CD4-positive, alpha-beta T cell treated with Interleukin-15 for 4 hours (primary cell): Measurements from ENCODE around the gene KLHL14.

Experiments
- DNase-seq: peaks from one replicate; pipeline ENCODE4 v3.0.0-alpha.2; 2020; ENCODE audit warnings: low spot score

Gene KLHL14

GRCh38 chr18:32637226-32637625 is 135.6 kb downstream of the KLHL14 start:
- DNase-seq = no peak

DNA sequence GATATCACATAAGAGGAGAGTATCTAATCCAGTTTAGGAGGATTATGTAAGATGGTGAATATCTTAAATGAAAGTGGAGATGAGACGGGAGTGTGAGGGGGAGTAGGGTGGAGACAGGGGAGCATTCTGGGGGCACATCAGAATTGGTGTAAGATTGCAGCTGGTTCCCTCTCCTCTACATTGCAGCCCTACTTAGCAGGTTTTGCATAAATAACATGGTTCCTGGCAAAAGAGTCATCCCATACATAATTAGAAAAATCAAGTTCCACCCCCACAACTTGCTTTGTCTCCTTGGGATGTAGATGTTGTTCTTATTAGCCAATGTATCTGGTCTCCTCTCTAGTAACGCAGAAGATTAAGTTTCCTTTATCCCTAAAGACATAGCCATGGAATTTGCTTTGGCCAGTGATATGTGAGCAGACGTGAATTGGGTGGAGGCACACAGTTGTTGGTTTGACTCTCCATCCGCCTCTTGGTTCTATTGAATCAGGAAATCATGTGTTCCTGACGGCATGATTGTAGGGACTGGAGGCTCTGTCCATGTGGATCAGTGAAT is 137.9 kb downstream of the KLHL14 start:
- DNase-seq = no peak

- DNase-seq = no peak
Observed at GRCh38 chr18:32629981-32630700, 142.7 kb downstream of the KLHL14 start.

DNA sequence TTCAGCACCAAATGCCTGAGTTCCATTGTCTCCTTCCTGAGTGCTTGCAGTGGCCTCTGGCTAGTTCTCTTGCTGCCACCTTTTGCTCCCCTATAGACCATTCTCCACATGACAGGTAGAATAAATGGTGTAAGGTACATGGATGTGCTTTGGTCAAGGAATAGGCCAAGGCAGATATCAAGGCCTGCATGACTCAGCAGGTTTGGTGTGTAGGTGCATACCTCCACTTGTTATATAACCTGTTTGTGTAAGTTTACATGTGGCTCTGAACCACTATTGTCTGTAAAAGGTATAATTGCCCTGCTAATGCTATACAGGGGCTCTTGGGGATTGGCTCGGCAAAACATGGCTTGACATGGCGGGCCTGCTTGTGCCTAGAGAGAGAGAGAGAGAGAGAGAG is 143.5 kb downstream of the KLHL14 start:
- no peak for DNase-seq

GRCh38 chr18:32624182-32624723 is 148.6 kb downstream of the KLHL14 start:
- no peak for DNase-seq

GRCh38 chr18:32623563-32623962 is 149.3 kb downstream of the KLHL14 start:
- DNase-seq = no peak
